Keratinocyte (primary cell): Measurements from ENCODE around the gene ASTN2. TPM values are rescaled to one million over a fixed set of nuclear protein-coding genes. Genes with fewer than 3 reads are reported as not detected.

Experiments
- DNase-seq: peaks from one replicate; pipeline ENCODE4 v3.0.0-alpha.2; 2011; ENCODE audit warnings: low read depth, missing footprints, low spot score
- FAIRE-seq: peaks from 2 replicates; lab custom pipeline; 2011; peaks lifted over from hg19 to GRCh38; lab: Jason Lieb, UNC
- H2AFZ ChIP-seq: 2 replicates; pipeline ENCODE4 v1.6.0; 2012; ENCODE audit warnings: low read length, control low read depth, inconsistent platforms; ENCODE audit not compliant: control insufficient read depth
- H3K27ac ChIP-seq: 2 replicates; pipeline ENCODE4 v1.5.1; 2011; ENCODE audit warnings: low read length; ENCODE audit not compliant: control insufficient read depth, insufficient read depth
- H3K27me3 ChIP-seq: 3 replicates; pipeline ENCODE4 v1.6.0; 2011; ENCODE audit warnings: low read length; ENCODE audit not compliant: control insufficient read depth, insufficient read depth; ENCODE audit errors: extremely low read depth
- H3K36me3 ChIP-seq, 2 experiments: 2 replicates in 1 of 2; 3 replicates in 1 of 2; pipeline ENCODE4 v1.5.1; 2011; ENCODE audit warnings: low read length in 2 of 2, mild to moderate bottlenecking in 1 of 2; ENCODE audit not compliant: control insufficient read depth in 2 of 2, insufficient read depth in 2 of 2; ENCODE audit errors: extremely low read depth in 1 of 2
- H3K4me1 ChIP-seq: 3 replicates; pipeline ENCODE4 v1.5.1; 2011; ENCODE audit warnings: low read length; ENCODE audit not compliant: control insufficient read depth, insufficient read depth; ENCODE audit errors: extremely low read depth
- H3K4me2 ChIP-seq: 3 replicates; pipeline ENCODE4 v1.6.0; 2011; ENCODE audit warnings: low read depth, low read length; ENCODE audit not compliant: control insufficient read depth, insufficient read depth; ENCODE audit errors: extremely low read depth
- H3K4me3 ChIP-seq, 3 experiments: fragments of 200-600 bp in 1 of 3; sonication (generic) in 1 of 3; 2 replicates in 2 of 3; 3 replicates in 1 of 3; pipeline ENCODE4 v1.5.1; 2011 to 2016; ENCODE audit warnings: low read length in 3 of 3, mild to moderate bottlenecking in 3 of 3, control low read depth in 2 of 3, inconsistent platforms in 1 of 3, low read depth in 1 of 3, mixed read lengths in 1 of 3, mixed run types in 1 of 3, moderate library complexity in 1 of 3; ENCODE audit not compliant: control insufficient read depth in 2 of 3, insufficient read depth in 2 of 3; ENCODE audit errors: extremely low read depth in 1 of 3
- H3K79me2 ChIP-seq: 2 replicates; pipeline ENCODE4 v1.6.0; 2012; ENCODE audit warnings: low read length; ENCODE audit not compliant: control insufficient read depth, insufficient read depth
- H3K9ac ChIP-seq: 3 replicates; pipeline ENCODE4 v1.6.0; 2011; ENCODE audit warnings: low read length; ENCODE audit not compliant: control insufficient read depth, insufficient read depth; ENCODE audit errors: extremely low read depth
- H3K9me1 ChIP-seq: 3 replicates; pipeline ENCODE4 v1.6.0; 2011; ENCODE audit warnings: low read length; ENCODE audit not compliant: control insufficient read depth, insufficient read depth; ENCODE audit errors: extremely low read depth
- H3K9me3 ChIP-seq: 2 replicates; pipeline ENCODE4 v1.5.1; 2012; ENCODE audit warnings: low read depth, low read length; ENCODE audit not compliant: control insufficient read depth
- H4K20me1 ChIP-seq: 3 replicates; pipeline ENCODE4 v1.6.0; 2011; ENCODE audit warnings: low read length; ENCODE audit not compliant: control insufficient read depth, insufficient read depth; ENCODE audit errors: extremely low read depth
- CTCF ChIP-seq, 3 experiments: IDR thresholded peaks in 1 of 3; conservative IDR thresholded peaks in 1 of 3; optimal IDR thresholded peaks in 1 of 3; 2 replicates in 2 of 3; 3 replicates in 1 of 3; pipeline versions ENCODE3 to v1.5.1; 2011; ENCODE audit warnings: low read length in 3 of 3, mild to moderate bottlenecking in 3 of 3, moderate library complexity in 2 of 3, control low read depth in 1 of 3, inconsistent platforms in 1 of 3; ENCODE audit not compliant: insufficient read depth in 2 of 3; ENCODE audit errors: extremely low read depth in 1 of 3
- EZH2 ChIP-seq: IDR thresholded peaks from one replicate; pipeline ENCODE4 v1.6.1; 2012; ENCODE audit warnings: inconsistent platforms, mild to moderate bottlenecking, low read length, moderate library complexity
- dilution Hi-C: fragments of 300-500 bp; cut with MboI; formaldehyde crosslinking; loops from one replicate; pipeline ENCODE4 v1.7.0; 2020; ENCODE audit warnings: low sequenced_read_pairs; ENCODE audit not compliant: extremely low pct_ligation_motif_present
- polyA plus RNA-seq, 5 experiments: library from polyadenylated mRNA; depleted of rRNA in 3 of 5; stranded (reverse) in 3 of 5; stranded (forward) in 1 of 5; unstranded in 1 of 5; fragments of >200 nt; gene quantifications; 1 replicate in 1 of 5; 2 replicates in 3 of 5; 3 replicates in 1 of 5; pipeline versions ENCODE4 v1.2.1 to v1.2.3, GENCODE V29; 2011 to 2012; ENCODE audit warnings: missing spikeins in 2 of 5, low read depth in 1 of 5, low replicate concordance in 1 of 5

The ASTN2 gene
- polyA plus RNA-seq, 1 donor (not counting 4 experiments of a cell fraction or from before 2014, with no cell fraction given): 0.31 TPM

- dilution Hi-C loops: no loop called here
- H3K9me3 ChIP-seq: no peaks in the 10 kb centered on the region
- FAIRE-seq: no peak
Observed at GRCh38 chr9:117149996-117150395, 264.9 kb downstream of the ASTN2 start.

DNA sequence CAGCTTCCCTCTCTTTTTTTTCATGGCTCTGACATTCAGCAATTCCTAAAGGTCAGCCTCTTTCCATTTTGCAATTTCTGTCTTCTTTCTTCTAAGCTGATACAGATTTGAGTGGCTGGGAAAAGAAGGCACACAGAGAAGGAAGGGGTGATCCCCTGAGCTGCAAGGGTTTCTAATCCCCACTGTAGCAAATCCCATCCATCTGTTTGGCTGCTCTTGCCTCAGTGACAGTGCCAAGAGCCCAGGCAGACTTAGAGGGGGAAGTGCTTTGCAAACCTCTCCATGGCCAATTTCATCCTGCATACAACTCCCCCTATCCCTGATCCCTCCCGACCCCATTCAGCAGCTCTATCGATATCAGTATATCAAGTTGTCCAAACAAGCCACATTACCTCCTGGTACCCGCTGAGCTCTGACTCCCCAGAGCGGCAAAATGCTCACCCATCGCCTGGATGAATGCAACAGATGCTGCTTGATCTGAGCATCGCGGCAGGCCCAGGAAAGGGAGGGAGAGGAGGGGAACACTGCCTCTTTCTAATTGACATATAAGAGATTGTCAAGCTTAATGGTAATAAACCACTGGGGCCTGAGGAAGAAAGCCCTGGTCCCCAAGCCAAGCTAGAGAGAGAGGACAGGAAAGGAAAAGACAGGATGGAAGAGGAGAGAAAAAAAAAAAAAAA, 268.9 kb downstream of the ASTN2 start:
- H3K4me3 ChIP-seq: no peak overlapping the region
- no peaks in the 10 kb centered on the region for H3K4me1 ChIP-seq
- H3K9ac ChIP-seq: no peak overlapping the region
- no peak overlapping the region for H3K27ac ChIP-seq
- dilution Hi-C loops: no loop called here
- FAIRE-seq (no peak), DNase-seq (no peak)
- H3K4me2 ChIP-seq: no peak overlapping the region
- no peaks in the 10 kb centered on the region for H4K20me1 ChIP-seq
- TF ChIP-seq EZH2: no peak
- no peak for TF ChIP-seq CTCF (optimal IDR thresholded peaks at IDR 0.05 in 1 of 3, IDR thresholded peaks at IDR 0.05 in 1 of 3, conservative IDR thresholded peaks at IDR 0.05 in 1 of 3; ENCODE audit: extremely low read depth in 1 of 3, insufficient read depth in 2 of 3, low read length in 3 of 3)
- H2AFZ ChIP-seq: no peak overlapping the region
- H3K79me2 ChIP-seq: no peaks in the 10 kb centered on the region
- H3K27me3 ChIP-seq: no peaks in the 10 kb centered on the region
- H3K9me3 ChIP-seq: no peaks in the 10 kb centered on the region
- no peaks in the 10 kb centered on the region for H3K9me1 ChIP-seq
- H3K36me3 ChIP-seq: no peaks in the 10 kb centered on the region

More at GRCh38 chr9:117149996-117150395, 264.9 kb downstream of the ASTN2 start:
- H3K4me3 ChIP-seq: no peak overlapping the region
- H3K4me2 ChIP-seq: no peak overlapping the region
- H3K36me3 ChIP-seq: no peaks in the 10 kb centered on the region
- no peak overlapping the region for H2AFZ ChIP-seq
- H3K79me2 ChIP-seq: no peaks in the 10 kb centered on the region
- no peak for DNase-seq
- TF ChIP-seq EZH2 (no peak), CTCF (optimal IDR thresholded peaks at IDR 0.05 in 1 of 3, IDR thresholded peaks at IDR 0.05 in 1 of 3, conservative IDR thresholded peaks at IDR 0.05 in 1 of 3; ENCODE audit: extremely low read depth in 1 of 3, insufficient read depth in 2 of 3, low read length in 3 of 3) (no peak)
- no peak overlapping the region for H3K27ac ChIP-seq
- H3K27me3 ChIP-seq: no peaks in the 10 kb centered on the region
- H3K9ac ChIP-seq: no peak overlapping the region
- H3K9me1 ChIP-seq: no peaks in the 10 kb centered on the region
- H3K4me1 ChIP-seq: peaks cover 7% of the 10 kb centered on the region
- no peaks in the 10 kb centered on the region for H4K20me1 ChIP-seq
